ENCODE measurements around the gene RANGAP1. TPM values are rescaled to one million over a fixed set of nuclear protein-coding genes. Genes with fewer than 3 reads are reported as not detected.
"Not testable (repeated sequence)": the region's sequence is repeated elsewhere in the genome, so short reads cannot be mapped to it uniquely, and the experiment has no call there.

Gene RANGAP1
- total RNA-seq, 1 donor from 2014 or later = 65.0 TPM

DNA sequence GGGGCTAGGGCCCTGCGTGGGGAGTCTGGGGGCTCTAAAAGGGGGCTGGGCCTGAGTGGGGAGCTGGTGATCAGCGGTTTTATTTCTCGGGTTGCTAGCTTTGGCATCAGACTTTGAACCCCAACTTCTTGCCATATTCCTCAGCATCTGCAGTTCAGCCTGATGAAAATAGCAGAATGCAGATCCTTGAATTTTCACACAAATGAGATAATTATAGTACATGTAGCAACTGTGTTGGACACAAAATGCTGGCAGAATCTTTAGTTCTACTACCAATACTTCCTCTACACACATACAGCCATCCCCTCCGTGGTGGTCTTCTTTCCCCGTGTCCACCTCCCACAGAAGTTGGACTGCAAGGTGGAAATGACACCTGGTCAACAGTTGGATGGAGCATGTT lies 16.8 kb upstream of the RANGAP1 start:
- Histone ChIP-seq H3K36me3 (ENCODE audit: control insufficient read depth, insufficient read depth, low read length) (peaks cover 2% of the 10 kb centered on the region), H3K4me3 (ENCODE audit: low read depth, low read length) (peak overlapping the region; percentile 73), H3K27me3 (ENCODE audit: control insufficient read depth, insufficient read depth, low read length) (no peaks in the 10 kb centered on the region)
- FAIRE-seq = no peak
- TF ChIP-seq, protein P1, sequence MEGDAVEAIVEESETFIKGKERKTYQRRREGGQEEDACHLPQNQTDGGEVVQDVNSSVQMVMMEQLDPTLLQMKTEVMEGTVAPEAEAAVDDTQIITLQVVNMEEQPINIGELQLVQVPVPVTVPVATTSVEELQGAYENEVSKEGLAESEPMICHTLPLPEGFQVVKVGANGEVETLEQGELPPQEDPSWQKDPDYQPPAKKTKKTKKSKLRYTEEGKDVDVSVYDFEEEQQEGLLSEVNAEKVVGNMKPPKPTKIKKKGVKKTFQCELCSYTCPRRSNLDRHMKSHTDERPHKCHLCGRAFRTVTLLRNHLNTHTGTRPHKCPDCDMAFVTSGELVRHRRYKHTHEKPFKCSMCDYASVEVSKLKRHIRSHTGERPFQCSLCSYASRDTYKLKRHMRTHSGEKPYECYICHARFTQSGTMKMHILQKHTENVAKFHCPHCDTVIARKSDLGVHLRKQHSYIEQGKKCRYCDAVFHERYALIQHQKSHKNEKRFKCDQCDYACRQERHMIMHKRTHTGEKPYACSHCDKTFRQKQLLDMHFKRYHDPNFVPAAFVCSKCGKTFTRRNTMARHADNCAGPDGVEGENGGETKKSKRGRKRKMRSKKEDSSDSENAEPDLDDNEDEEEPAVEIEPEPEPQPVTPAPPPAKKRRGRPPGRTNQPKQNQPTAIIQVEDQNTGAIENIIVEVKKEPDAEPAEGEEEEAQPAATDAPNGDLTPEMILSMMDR (IDR thresholded peaks at IDR 0.05; ENCODE audit: insufficient read depth, low read length, severe bottlenecking) = no peak
- no peak for DNase-seq (ENCODE audit: low read depth)

DNA sequence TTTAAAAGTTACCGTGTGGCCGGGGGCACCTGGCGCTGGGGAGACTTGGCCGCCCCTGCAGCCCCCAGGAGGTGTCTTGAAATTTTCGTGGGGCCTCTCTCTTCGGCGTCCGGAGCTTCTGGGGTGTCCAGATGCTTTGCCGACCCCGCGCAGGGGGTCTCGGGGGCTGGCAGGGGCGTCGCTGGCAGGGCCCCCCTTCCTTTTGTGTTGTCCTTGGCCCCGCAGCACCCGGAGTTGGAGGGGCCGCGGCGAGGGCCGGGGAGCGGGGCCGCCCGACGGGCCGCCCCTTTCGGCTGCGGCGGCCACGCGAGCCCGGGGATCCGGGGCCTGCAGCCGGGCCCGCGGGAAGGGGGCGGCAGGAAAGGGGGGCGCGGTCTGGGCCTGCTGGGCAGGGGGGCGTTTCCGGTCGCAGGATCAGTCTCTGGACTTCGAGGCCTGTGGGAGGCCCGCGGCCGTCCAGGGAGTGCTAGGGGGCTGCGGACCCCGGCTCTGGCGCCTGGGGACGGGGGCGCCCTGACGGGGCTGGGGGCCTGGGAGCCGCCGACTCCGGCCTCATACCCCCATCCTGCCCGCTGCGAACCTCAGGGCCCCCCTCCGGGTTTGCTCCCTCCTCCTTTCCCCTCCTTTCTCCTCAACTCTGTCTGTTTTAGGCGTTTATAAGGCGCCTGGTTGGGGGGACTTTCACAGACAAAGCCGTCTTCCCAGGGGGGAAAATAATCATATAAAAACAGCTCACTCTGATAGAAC lies 16.2 kb upstream of the RANGAP1 start:
- no peak for FAIRE-seq
- TF ChIP-seq, protein P1 (IDR thresholded peaks at IDR 0.05; ENCODE audit: insufficient read depth, low read length, severe bottlenecking) = no peak
- DNase-seq (ENCODE audit: low read depth) = no peak
- no peaks in the 10 kb centered on the region for H3K36me3 ChIP-seq (ENCODE audit: control insufficient read depth, insufficient read depth, low read length)
- H3K4me3 ChIP-seq (ENCODE audit: low read depth, low read length) = peak overlapping the region; percentile 73
- H3K27me3 ChIP-seq (ENCODE audit: control insufficient read depth, insufficient read depth, low read length) = no peaks in the 10 kb centered on the region

DNA sequence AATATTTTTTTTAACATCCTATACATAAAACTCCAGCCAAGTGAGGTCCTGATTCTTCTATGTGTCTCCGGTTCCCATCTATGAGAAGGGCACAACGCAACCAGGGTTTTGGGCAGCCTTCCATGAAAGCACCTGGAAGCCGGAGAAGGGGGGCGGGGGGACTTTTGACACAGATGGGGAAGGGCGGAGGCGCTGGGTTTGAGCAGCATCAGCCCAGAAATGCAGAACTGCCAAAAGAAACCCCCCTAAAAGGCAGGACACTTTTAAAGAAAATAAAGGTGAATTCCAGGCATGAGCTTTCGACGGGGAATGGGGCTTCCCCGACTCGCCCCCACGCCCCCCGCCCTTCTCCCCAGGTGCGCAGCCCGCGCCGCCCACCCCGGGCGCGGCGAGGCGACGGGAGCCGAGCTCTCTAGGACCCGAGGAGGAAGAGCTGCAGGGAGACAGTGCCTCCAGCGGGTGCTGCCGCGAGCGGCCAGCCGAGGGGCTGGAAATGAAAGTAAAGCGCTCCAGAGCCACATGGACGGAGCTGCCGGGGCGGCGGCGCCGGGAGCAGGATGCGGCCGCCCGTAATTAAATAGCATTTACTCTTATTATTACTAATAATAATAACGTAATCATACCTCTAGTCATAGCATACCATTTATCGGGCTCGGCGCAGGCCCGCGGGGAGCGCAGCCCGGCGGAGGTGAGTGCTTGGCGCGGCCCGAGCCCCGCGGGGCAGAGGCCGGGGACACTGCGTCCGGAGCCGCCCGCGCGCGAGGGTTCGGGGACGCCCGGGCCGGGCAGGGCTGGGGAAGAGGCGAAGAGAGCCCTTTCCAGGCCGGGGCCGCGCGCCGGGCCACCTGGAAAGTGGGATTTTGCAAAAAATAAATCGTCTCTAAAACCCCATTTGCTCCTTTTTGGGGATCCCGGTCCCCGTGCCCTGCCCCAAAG lies 15.4 kb upstream of the RANGAP1 start, which contains the start of gene ZC3H7B:
Gene ZC3H7B, plus strand, starts transcription at position 441 of the 936 bp plus-strand sequence. CDS start 19,136 bp downstream, outside the sequence.
- Histone ChIP-seq H3K27me3 (ENCODE audit: control insufficient read depth, insufficient read depth, low read length) (no peaks in the 10 kb centered on the region), H3K4me3 (ENCODE audit: low read depth, low read length) (peak within 1 kb of the TSS; percentile 73), H3K36me3 (ENCODE audit: control insufficient read depth, insufficient read depth, low read length) (no peaks in the 10 kb centered on the region)
- FAIRE-seq (no peak), DNase-seq (ENCODE audit: low read depth) (peak; percentile 64)
- TF ChIP-seq, protein P1 (IDR thresholded peaks at IDR 0.05; ENCODE audit: insufficient read depth, low read length, severe bottlenecking) = peak; percentile 66

DNA sequence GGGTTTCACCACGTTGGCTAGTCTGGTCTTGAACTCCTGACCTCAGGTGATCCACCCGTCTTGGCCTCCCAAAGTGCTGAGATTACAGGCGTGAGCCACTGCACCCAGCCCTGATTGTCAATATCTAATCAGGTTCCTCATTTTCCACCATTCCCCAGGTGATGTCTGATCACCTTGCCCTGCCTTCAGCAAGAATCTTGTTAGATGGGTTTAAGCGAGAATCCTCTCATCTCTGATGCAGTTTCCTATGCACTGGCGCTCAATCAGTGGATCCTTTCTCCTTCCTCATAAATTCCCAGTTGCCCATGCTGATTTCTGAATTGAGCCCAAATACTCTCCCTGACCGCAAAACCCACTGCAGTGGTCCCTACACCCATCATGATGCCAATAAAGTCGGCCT lies 14.7 kb upstream of the RANGAP1 start:
- no peaks in the 10 kb centered on the region for H3K27me3 ChIP-seq (ENCODE audit: control insufficient read depth, insufficient read depth, low read length)
- TF ChIP-seq, protein P1 (IDR thresholded peaks at IDR 0.05; ENCODE audit: insufficient read depth, low read length, severe bottlenecking) = no peak
- H3K36me3 ChIP-seq (ENCODE audit: control insufficient read depth, insufficient read depth, low read length) = no peaks in the 10 kb centered on the region
- no peak for DNase-seq (ENCODE audit: low read depth)
- peak overlapping the region; percentile 73 for H3K4me3 ChIP-seq (ENCODE audit: low read depth, low read length)
- no peak for FAIRE-seq

DNA sequence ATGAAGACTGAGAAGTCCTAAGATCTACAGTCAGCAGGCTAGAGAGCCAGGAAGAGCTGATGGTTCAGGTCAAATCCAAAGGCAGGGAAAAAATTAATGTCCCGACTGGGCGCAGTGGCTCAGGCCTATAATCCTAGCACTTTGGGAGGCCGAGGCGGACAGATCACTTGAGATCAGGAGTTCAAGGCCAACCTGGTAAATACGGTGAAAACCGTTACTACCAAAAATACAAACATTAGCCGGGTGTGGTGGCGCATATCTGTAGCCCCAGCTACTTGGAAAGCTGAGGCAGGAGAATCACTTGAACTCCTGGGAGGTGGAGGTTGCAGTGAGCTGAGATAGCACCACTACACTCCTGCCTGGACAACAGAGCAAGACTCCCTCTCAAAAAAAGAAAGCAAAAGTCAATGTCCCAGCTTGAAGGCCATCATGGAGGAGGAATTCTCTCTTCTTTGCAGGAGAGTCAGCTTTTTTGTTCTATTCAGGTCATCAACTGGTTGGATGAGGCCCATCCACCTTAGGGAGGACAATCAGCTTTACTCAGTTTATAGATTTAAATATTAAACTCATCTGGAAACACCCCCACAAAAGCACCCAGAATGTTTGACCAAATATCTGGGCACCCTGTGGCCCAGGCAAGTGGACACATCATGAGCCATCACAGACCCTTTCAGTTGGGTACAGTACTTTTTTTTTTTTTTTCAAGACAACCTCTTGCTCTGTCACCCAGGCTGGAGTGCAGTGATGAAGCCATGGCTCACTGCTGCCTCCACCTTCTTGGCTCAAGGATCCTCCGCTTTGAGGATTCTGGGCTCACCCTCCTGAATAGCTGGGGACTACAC lies 11.1 kb upstream of the RANGAP1 start:
- TF ChIP-seq, protein P1 (IDR thresholded peaks at IDR 0.05; ENCODE audit: insufficient read depth, low read length, severe bottlenecking) = no peak
- DNase-seq (ENCODE audit: low read depth) (no peak), FAIRE-seq (no peak)
- no peaks in the 10 kb centered on the region for H3K27me3 ChIP-seq (ENCODE audit: control insufficient read depth, insufficient read depth, low read length)
- H3K4me3 ChIP-seq (ENCODE audit: low read depth, low read length) = no peak overlapping the region
- H3K36me3 ChIP-seq (ENCODE audit: control insufficient read depth, insufficient read depth, low read length) = no peaks in the 10 kb centered on the region

DNA sequence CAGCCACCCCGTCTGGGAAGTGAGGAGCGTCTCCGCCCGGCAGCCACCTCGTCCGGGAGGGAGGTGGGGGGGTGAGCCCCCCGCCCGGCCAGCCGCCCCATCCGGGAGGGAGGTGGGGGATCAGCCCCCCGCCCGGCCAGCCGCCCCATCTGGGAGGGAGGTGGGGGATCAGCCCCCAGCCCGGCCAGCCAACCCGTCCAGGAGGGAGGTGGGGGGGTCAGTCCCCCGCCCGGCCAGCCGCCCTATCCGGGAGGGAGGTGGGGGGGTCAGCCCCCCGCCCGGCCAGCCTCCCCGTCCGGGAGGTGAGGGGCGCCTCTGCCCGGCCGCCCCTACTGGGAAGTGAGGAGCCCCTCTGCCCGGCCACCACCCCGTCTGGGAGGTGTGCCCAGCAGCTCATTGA lies 8.8 kb upstream of the RANGAP1 start:
- not testable (repeated sequence) for H3K4me3 ChIP-seq (ENCODE audit: low read depth, low read length); H3K36me3 ChIP-seq (ENCODE audit: control insufficient read depth, insufficient read depth, low read length); DNase-seq (ENCODE audit: low read depth); FAIRE-seq; H3K27me3 ChIP-seq (ENCODE audit: control insufficient read depth, insufficient read depth, low read length)
